MM.1S (cell line): Measurements from ENCODE around the gene TMEM72.

Source experiments
- DNase-seq: peaks from one replicate; pipeline ENCODE4 v3.0.0-alpha.2; 2015
- H2AFZ ChIP-seq: fragments of 300-600 bp; sonication (generic); 2 replicates; pipeline ENCODE4 v1.6.0; 2016; ENCODE audit warnings: antibody characterized with exemption, low read length
- H3F3A ChIP-seq: fragments of 300-600 bp; sonication (generic); 2 replicates; pipeline ENCODE4 v1.6.1; 2016; ENCODE audit warnings: mild to moderate bottlenecking, antibody characterized with exemption, low read length, moderate library complexity, mixed read lengths; ENCODE audit not compliant: insufficient read depth
- H3K27ac ChIP-seq: fragments of 300-600 bp; sonication (generic); 2 replicates; pipeline ENCODE4 v1.5.1; 2016; ENCODE audit warnings: mild to moderate bottlenecking, low read length
- H3K27me3 ChIP-seq: fragments of 300-600 bp; sonication (generic); replicated peaks from 2 replicates; pipeline ENCODE4 v1.6.0; 2016; ENCODE audit warnings: low read length; ENCODE audit not compliant: insufficient read depth
- H3K36me3 ChIP-seq: fragments of 300-600 bp; sonication (generic); replicated peaks from 2 replicates; pipeline ENCODE4 v1.6.1; 2016; ENCODE audit warnings: mild to moderate bottlenecking, low read length, mixed read lengths; ENCODE audit not compliant: insufficient read depth
- H3K4me1 ChIP-seq: fragments of 300-600 bp; sonication (generic); 2 replicates; pipeline ENCODE4 v1.6.1; 2016; ENCODE audit warnings: low read length, mixed read lengths
- H3K4me2 ChIP-seq: fragments of 300-600 bp; sonication (generic); 2 replicates; pipeline ENCODE4 v1.6.0; 2016; ENCODE audit warnings: low read depth, low read length
- H3K4me3 ChIP-seq: fragments of 300-600 bp; sonication (generic); 2 replicates; pipeline ENCODE4 v1.5.1; 2016; ENCODE audit warnings: low read length, mixed read lengths
- H3K79me2 ChIP-seq: fragments of 300-600 bp; sonication (generic); 2 replicates; pipeline ENCODE4 v1.6.1; 2016; ENCODE audit warnings: mixed run types, low read length, mixed read lengths
- H3K9ac ChIP-seq: fragments of 300-600 bp; sonication (generic); 2 replicates; pipeline ENCODE4 v1.6.1; 2016; ENCODE audit warnings: low read length, mixed read lengths
- H3K9me2 ChIP-seq: fragments of 300-600 bp; sonication (generic); replicated peaks from 2 replicates; pipeline ENCODE4 v1.6.1; 2016; ENCODE audit warnings: mild to moderate bottlenecking, low read length, mixed read lengths; ENCODE audit not compliant: insufficient read depth
- H3K9me3 ChIP-seq: fragments of 300-600 bp; sonication (generic); replicated peaks from 2 replicates; pipeline ENCODE4 v1.6.1; 2016; ENCODE audit warnings: mild to moderate bottlenecking, low read length, mixed read lengths; ENCODE audit not compliant: insufficient read depth
- H4K20me1 ChIP-seq: fragments of 300-600 bp; sonication (generic); 2 replicates; pipeline ENCODE4 v1.6.1; 2016; ENCODE audit warnings: mild to moderate bottlenecking, low read length, moderate library complexity, mixed read lengths; ENCODE audit not compliant: insufficient read depth
- CTCF ChIP-seq: fragments of 300-600 bp; sonication (generic); IDR thresholded peaks from 2 replicates; pipeline ENCODE4 v1.5.1; 2016; ENCODE audit warnings: antibody characterized with exemption, low read length, mixed read lengths
- EZH2 ChIP-seq: fragments of 300-600 bp; sonication (generic); optimal IDR thresholded peaks from 2 replicates; pipeline ENCODE3; 2017; ENCODE audit warnings: low read depth, mild to moderate bottlenecking, antibody characterized with exemption, low read length, mixed read lengths
- EZH2phosphoT487 ChIP-seq: fragments of 300-600 bp; sonication (generic); IDR thresholded peaks from 2 replicates; pipeline ENCODE4 v1.6.1; 2018; ENCODE audit warnings: antibody characterized with exemption, low read length

The TMEM72 gene

GRCh38 chr10:44965104-44965503 lies 54.0 kb downstream of the TMEM72 start:
- Histone ChIP-seq H3K9ac (no peak overlapping the region), H3K27me3 (no peaks in the 10 kb centered on the region), H3F3A (peaks cover 52% of the 10 kb centered on the region), H3K4me1 (peaks cover 62% of the 10 kb centered on the region), H3K79me2 (peaks cover 95% of the 10 kb centered on the region), H3K9me2 (no peaks in the 10 kb centered on the region), H3K36me3 (peaks cover 5% of the 10 kb centered on the region; the same call in 1 of the 2 replicates), H3K4me2 (peak overlapping the region; percentile 97; the same call in 1 of the 2 replicates), H2AFZ (no peak overlapping the region), H3K4me3 (no peak overlapping the region), H4K20me1 (no peaks in the 10 kb centered on the region), H3K27ac (peak overlapping the region; percentile 87; the same call in 1 of the 2 replicates), H3K9me3 (no peaks in the 10 kb centered on the region)
- TF ChIP-seq EZH2phosphoT487 (no peak), CTCF (no peak), EZH2 (no peak)
- no peak for DNase-seq

GRCh38 chr10:44965651-44966097 lies 54.5 kb downstream of the TMEM72 start:
- peak overlapping the region; percentile 1; the same call in 1 of the 2 replicates for H3K27ac ChIP-seq
- peaks cover 62% of the 10 kb centered on the region for H3K4me1 ChIP-seq
- H3K4me3 ChIP-seq: no peak overlapping the region
- H3K9me2 ChIP-seq: no peaks in the 10 kb centered on the region
- H4K20me1 ChIP-seq: no peaks in the 10 kb centered on the region
- no peak for DNase-seq
- TF ChIP-seq EZH2: no peak
- TF ChIP-seq CTCF: no peak
- TF ChIP-seq EZH2phosphoT487: no peak
- no peak overlapping the region for H2AFZ ChIP-seq
- peaks cover 94% of the 10 kb centered on the region for H3K79me2 ChIP-seq
- H3K27me3 ChIP-seq: no peaks in the 10 kb centered on the region
- peak overlapping the region; percentile 97 for H3K4me2 ChIP-seq
- H3F3A ChIP-seq: peaks cover 46% of the 10 kb centered on the region
- H3K9ac ChIP-seq: no peak overlapping the region
- no peaks in the 10 kb centered on the region for H3K9me3 ChIP-seq
- H3K36me3 ChIP-seq: peaks cover 5% of the 10 kb centered on the region; the same call in 1 of the 2 replicates

- TF ChIP-seq EZH2 (no peak), EZH2phosphoT487 (no peak), CTCF (no peak)
Observed at GRCh38 chr10:44966129-44966815, 55.1 kb downstream of the TMEM72 start.

More at GRCh38 chr10:44966129-44966815, 55.1 kb downstream of the TMEM72 start:
- peaks cover 40% of the 10 kb centered on the region for H3F3A ChIP-seq
- no peak overlapping the region for H3K4me3 ChIP-seq
- H3K9ac ChIP-seq: no peak overlapping the region
- H3K9me2 ChIP-seq: no peaks in the 10 kb centered on the region
- H3K27ac ChIP-seq: no peak overlapping the region; the same call in 1 of the 2 replicates
- H2AFZ ChIP-seq: no peak overlapping the region
- H3K9me3 ChIP-seq: no peaks in the 10 kb centered on the region
- H3K79me2 ChIP-seq: peaks cover 92% of the 10 kb centered on the region
- no peaks in the 10 kb centered on the region for H4K20me1 ChIP-seq
- H3K27me3 ChIP-seq: no peaks in the 10 kb centered on the region
- H3K36me3 ChIP-seq: peaks cover 5% of the 10 kb centered on the region; the same call in 1 of the 2 replicates
- no peak for DNase-seq
- peaks cover 57% of the 10 kb centered on the region for H3K4me1 ChIP-seq
- peak overlapping the region; percentile 97; the same call in 1 of the 2 replicates for H3K4me2 ChIP-seq
